Mesendoderm (in vitro differentiated cells): ENCODE measurements around the gene KCNK5.

ENCODE experiments used
- DNase-seq: peaks from one replicate; pipeline ENCODE4 v3.0.0; 2013
- H2AK5ac ChIP-seq: 2 replicates; pipeline ENCODE4 v1.6.1; 2013; ENCODE audit warnings: low read length, inconsistent platforms
- H2BK120ac ChIP-seq: 2 replicates; pipeline ENCODE4 v1.6.1; 2013; ENCODE audit warnings: low read depth, mild to moderate bottlenecking, low read length, moderate library complexity, mixed read lengths
- H2BK15ac ChIP-seq: replicated peaks from 2 replicates; pipeline ENCODE4 v1.6.1; 2013; ENCODE audit warnings: low read depth, mild to moderate bottlenecking, moderate library complexity
- H2BK5ac ChIP-seq: 2 replicates; pipeline ENCODE4 v1.6.1; 2013; ENCODE audit warnings: low read length, inconsistent platforms
- H3K18ac ChIP-seq: 2 replicates; pipeline ENCODE4 v1.6.1; 2013; ENCODE audit warnings: mild to moderate bottlenecking, low read length, mixed read lengths
- H3K23ac ChIP-seq: one replicate; pipeline ENCODE4 v1.6.1; 2013; ENCODE audit warnings: low read length
- H3K27ac ChIP-seq: 2 replicates; pipeline ENCODE4 v1.5.1; 2013; ENCODE audit warnings: low read depth, mild to moderate bottlenecking, inconsistent platforms, low read length, moderate library complexity
- H3K27me3 ChIP-seq: 2 replicates; pipeline ENCODE4 v1.6.1; 2013; ENCODE audit warnings: low read length, control low read depth, mild to moderate bottlenecking, inconsistent platforms; ENCODE audit not compliant: insufficient read depth, poor library complexity
- H3K36me3 ChIP-seq: 2 replicates; pipeline ENCODE4 v1.6.1; 2013; ENCODE audit warnings: low read length, inconsistent platforms; ENCODE audit not compliant: control insufficient read depth, insufficient read depth
- H3K4ac ChIP-seq: one replicate; pipeline ENCODE4 v1.6.1; 2013; ENCODE audit warnings: low read depth, mild to moderate bottlenecking, low read length, moderate library complexity
- H3K4me1 ChIP-seq: 2 replicates; pipeline ENCODE4 v1.6.1; 2013; ENCODE audit warnings: low read depth, low read length, inconsistent platforms; ENCODE audit not compliant: control insufficient read depth
- H3K4me2 ChIP-seq: 2 replicates; pipeline ENCODE4 v1.6.1; 2013; ENCODE audit warnings: low read length
- H3K4me3 ChIP-seq: 2 replicates; pipeline ENCODE4 v1.5.1; 2013; ENCODE audit warnings: mild to moderate bottlenecking, low read length
- H3K56ac ChIP-seq: one replicate; pipeline ENCODE4 v1.6.1; 2013; ENCODE audit warnings: low read length
- H3K79me1 ChIP-seq: 2 replicates; pipeline ENCODE4 v1.6.1; 2013; ENCODE audit warnings: low read length, inconsistent platforms
- H3K79me2 ChIP-seq: 2 replicates; pipeline ENCODE4 v1.6.1; 2013; ENCODE audit warnings: mild to moderate bottlenecking, low read length; ENCODE audit not compliant: control insufficient read depth, insufficient read depth
- H3K9ac ChIP-seq: 2 replicates; pipeline ENCODE4 v1.6.1; 2013; ENCODE audit warnings: low read length, inconsistent platforms
- H4K5ac ChIP-seq: one replicate; pipeline ENCODE4 v1.6.1; 2013; ENCODE audit warnings: low read length
- H4K8ac ChIP-seq: one replicate; pipeline ENCODE4 v1.6.1; 2013; ENCODE audit warnings: low read depth, mild to moderate bottlenecking, control low read depth, low read length, moderate library complexity
- WGBS: extraction: QIAGEN DNeasy Blood & Tissue Kit; methylation state at CpG from one replicate; pipeline ENCODE4 v1.1.7; 2013; ENCODE audit warnings: low lambda C conversion rate, missing lambda C conversion rate; ENCODE audit not compliant: insufficient coverage; ENCODE audit errors: extremely low coverage; 5-methylcytosine and 5-hydroxymethylcytosine counted together

Gene KCNK5

DNA sequence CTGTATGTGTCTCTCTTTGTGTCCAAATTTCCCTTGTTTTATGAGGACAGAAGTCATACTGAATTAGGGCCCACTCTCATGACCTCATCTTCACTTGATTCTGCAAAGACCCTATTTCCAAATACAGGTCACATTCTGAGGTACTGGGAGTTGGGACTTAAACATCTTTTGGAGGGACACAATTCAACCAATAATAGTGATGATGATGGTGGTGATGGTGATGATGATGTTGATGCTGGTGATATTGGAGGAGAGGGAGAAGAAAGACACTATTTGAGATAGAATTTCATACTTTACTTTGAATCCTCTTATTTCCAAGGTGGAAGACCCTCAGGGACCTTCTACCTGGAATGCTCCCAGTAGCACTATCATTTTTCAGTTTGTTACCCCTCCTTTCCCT lies 21.2 kb upstream of the KCNK5 start:
- H4K5ac ChIP-seq = no peak overlapping the region
- H4K8ac ChIP-seq = no peak overlapping the region
- H2AK5ac ChIP-seq = no peak overlapping the region
- no peaks in the 10 kb centered on the region for H3K4me1 ChIP-seq
- H2BK5ac ChIP-seq = no peak overlapping the region
- DNase-seq = no peak
- H3K56ac ChIP-seq = no peak overlapping the region
- no peak overlapping the region for H3K9ac ChIP-seq
- H3K4me2 ChIP-seq = no peak overlapping the region
- H3K4ac ChIP-seq = no peak overlapping the region
- H3K79me2 ChIP-seq = no peaks in the 10 kb centered on the region
- no peaks in the 10 kb centered on the region for H3K36me3 ChIP-seq
- no peak overlapping the region for H3K27ac ChIP-seq
- H2BK15ac ChIP-seq = no peak overlapping the region
- no peak overlapping the region for H2BK120ac ChIP-seq
- H3K23ac ChIP-seq = no peak overlapping the region
- H3K79me1 ChIP-seq = no peaks in the 10 kb centered on the region
- no peak overlapping the region for H3K4me3 ChIP-seq
- H3K18ac ChIP-seq = no peak overlapping the region
- H3K27me3 ChIP-seq = no peaks in the 10 kb centered on the region

DNA sequence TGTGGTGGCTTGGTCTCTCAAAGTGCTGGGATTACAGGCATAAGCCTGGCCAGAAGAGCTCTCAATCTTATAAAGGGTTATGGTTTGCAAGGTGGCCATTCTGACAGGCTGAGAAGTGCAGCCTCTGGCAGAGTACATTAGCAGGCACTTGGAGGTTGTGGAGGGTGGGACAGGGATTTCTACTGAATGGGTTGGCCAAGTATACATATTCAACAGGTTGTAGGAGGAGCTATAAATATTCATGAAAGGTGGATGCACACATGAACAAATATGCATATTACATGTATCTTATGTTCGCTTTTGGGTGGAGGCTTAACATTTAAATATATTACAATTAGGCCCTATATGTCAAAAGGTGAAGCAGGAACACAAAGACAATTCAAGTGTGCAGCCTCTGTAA lies 20.0 kb upstream of the KCNK5 start:
- Histone ChIP-seq H3K27me3 (no peaks in the 10 kb centered on the region), H3K79me2 (no peaks in the 10 kb centered on the region), H3K4me3 (no peak overlapping the region), H3K18ac (no peak overlapping the region), H3K27ac (no peak overlapping the region), H4K8ac (no peak overlapping the region), H3K36me3 (no peaks in the 10 kb centered on the region), H3K56ac (no peak overlapping the region), H2BK120ac (no peak overlapping the region), H2AK5ac (no peak overlapping the region), H2BK5ac (no peak overlapping the region), H3K9ac (no peak overlapping the region), H3K79me1 (no peaks in the 10 kb centered on the region), H3K4ac (no peak overlapping the region), H2BK15ac (no peak overlapping the region), H3K23ac (no peak overlapping the region), H4K5ac (no peak overlapping the region), H3K4me1 (no peaks in the 10 kb centered on the region), H3K4me2 (no peak overlapping the region)
- no CpG with 5 or more reads among the region's 1 CpG for WGBS
- no peak for DNase-seq

DNA sequence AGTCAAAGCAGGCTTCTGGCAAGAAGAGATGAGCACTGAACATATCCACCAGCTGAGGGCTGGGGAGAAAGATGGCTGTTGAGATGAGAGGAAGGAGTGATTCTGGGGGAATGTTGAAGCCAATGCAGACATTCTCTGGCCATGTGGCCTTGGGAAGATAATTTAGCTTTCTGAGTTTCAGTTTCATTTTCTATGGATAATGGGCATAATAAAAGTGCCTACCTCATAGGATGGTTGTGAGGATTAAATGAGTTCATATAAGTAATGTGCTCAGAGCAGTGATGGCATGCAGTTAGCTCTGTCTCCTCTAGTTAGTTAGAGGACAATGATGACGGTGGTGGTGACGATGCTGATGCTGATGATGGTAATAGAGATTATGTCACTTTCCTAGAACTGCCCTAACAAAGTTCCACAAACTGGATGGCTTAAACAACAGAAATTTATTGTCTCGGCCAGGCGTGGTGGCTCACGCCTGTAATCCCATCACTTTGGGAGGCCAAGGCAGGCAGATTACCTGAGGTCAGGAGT lies 18.5 kb upstream of the KCNK5 start:
- H3K4me1 ChIP-seq = no peaks in the 10 kb centered on the region
- no peaks in the 10 kb centered on the region for H3K36me3 ChIP-seq
- no peak overlapping the region for H3K23ac ChIP-seq
- H3K79me2 ChIP-seq = no peaks in the 10 kb centered on the region
- H3K4ac ChIP-seq = no peak overlapping the region
- H2BK15ac ChIP-seq = no peak overlapping the region
- no peak overlapping the region for H3K9ac ChIP-seq
- no peak overlapping the region for H2AK5ac ChIP-seq
- no peak overlapping the region for H3K4me2 ChIP-seq
- H3K27me3 ChIP-seq = no peaks in the 10 kb centered on the region
- no peak overlapping the region for H4K8ac ChIP-seq
- H3K56ac ChIP-seq = no peak overlapping the region
- H3K4me3 ChIP-seq = no peak overlapping the region
- no peak overlapping the region for H4K5ac ChIP-seq
- no CpG with 5 or more reads among the region's 5 CpGs for WGBS
- no peaks in the 10 kb centered on the region for H3K79me1 ChIP-seq
- no peak for DNase-seq
- no peak overlapping the region for H2BK5ac ChIP-seq
- H2BK120ac ChIP-seq = no peak overlapping the region
- H3K18ac ChIP-seq = no peak overlapping the region
- H3K27ac ChIP-seq = no peak overlapping the region

DNA sequence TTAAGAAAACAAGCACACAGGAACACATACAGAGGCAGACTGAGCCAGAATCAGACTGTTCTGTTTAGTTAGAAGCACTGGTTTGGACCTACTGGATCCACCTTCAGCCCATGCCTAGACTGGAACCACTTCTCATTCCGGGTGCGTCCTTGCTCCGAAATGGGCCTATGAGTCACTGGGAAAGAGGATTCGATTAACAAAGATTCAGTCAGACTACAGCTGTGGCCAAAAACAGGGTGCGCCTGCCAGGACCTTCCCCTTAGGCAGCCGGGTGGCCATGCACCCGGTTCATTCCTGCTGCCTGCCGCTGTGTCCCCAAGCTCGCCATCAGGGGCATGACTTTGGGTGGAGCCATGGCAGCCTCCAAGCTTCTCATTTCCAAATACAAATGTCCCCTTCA lies 14.5 kb upstream of the KCNK5 start:
- no peak overlapping the region for H3K18ac ChIP-seq
- no peak overlapping the region for H4K8ac ChIP-seq
- H3K4ac ChIP-seq = no peak overlapping the region
- H3K27me3 ChIP-seq = no peaks in the 10 kb centered on the region
- H3K79me2 ChIP-seq = no peaks in the 10 kb centered on the region
- peaks cover 2% of the 10 kb centered on the region for H3K4me1 ChIP-seq
- H3K23ac ChIP-seq = no peak overlapping the region
- no peak overlapping the region for H3K27ac ChIP-seq
- H3K4me2 ChIP-seq = no peak overlapping the region
- no peaks in the 10 kb centered on the region for H3K79me1 ChIP-seq
- no peak overlapping the region for H4K5ac ChIP-seq
- H3K4me3 ChIP-seq = no peak overlapping the region
- no peak overlapping the region for H2AK5ac ChIP-seq
- DNase-seq = no peak
- WGBS = no CpG with 5 or more reads among the region's 9 CpGs
- H2BK120ac ChIP-seq = no peak overlapping the region
- H2BK15ac ChIP-seq = no peak overlapping the region
- H3K36me3 ChIP-seq = no peaks in the 10 kb centered on the region
- H3K56ac ChIP-seq = no peak overlapping the region
- H2BK5ac ChIP-seq = no peak overlapping the region
- no peak overlapping the region for H3K9ac ChIP-seq

DNA sequence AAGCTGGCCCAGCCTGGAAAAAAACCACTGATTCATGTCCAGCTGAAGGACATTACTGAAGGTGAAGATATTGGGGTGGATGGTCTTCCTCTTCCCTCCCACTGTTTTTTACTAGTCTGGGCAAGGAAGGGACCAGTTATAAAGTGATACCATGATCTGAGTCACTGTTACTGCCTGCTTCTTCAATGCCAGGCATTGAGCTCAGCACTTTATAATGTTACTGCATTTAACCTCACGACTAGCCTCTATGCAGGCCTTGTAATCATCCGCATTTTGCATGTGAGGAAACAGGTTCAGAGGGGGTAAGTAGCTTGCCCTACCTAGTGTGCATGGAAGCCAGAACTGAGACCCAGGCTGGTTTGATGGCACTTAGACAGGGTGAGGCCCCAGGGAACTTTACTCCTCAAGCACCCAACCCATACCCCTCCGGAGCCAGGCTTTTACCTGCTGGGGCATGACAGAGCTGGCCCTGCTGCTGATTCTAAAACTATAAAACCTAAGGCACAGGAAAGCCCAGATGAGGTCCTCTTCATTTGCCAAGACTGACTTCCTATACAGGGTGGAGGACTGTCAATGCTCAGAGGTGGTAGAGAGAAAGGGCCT lies 11.0 kb upstream of the KCNK5 start:
- Histone ChIP-seq H3K27me3 (no peaks in the 10 kb centered on the region), H3K27ac (no peak overlapping the region), H3K4me2 (no peak overlapping the region), H2BK5ac (no peak overlapping the region), H3K79me2 (no peaks in the 10 kb centered on the region), H3K4me3 (no peak overlapping the region), H3K56ac (no peak overlapping the region), H3K23ac (no peak overlapping the region), H3K9ac (no peak overlapping the region), H2BK15ac (no peak overlapping the region), H3K36me3 (no peaks in the 10 kb centered on the region), H2AK5ac (no peak overlapping the region), H4K5ac (no peak overlapping the region), H3K79me1 (no peaks in the 10 kb centered on the region), H3K18ac (no peak overlapping the region), H2BK120ac (no peak overlapping the region), H3K4ac (no peak overlapping the region), H3K4me1 (peaks cover 2% of the 10 kb centered on the region), H4K8ac (no peak overlapping the region)
- no CpG with 5 or more reads among the region's 3 CpGs for WGBS
- no peak for DNase-seq

DNA sequence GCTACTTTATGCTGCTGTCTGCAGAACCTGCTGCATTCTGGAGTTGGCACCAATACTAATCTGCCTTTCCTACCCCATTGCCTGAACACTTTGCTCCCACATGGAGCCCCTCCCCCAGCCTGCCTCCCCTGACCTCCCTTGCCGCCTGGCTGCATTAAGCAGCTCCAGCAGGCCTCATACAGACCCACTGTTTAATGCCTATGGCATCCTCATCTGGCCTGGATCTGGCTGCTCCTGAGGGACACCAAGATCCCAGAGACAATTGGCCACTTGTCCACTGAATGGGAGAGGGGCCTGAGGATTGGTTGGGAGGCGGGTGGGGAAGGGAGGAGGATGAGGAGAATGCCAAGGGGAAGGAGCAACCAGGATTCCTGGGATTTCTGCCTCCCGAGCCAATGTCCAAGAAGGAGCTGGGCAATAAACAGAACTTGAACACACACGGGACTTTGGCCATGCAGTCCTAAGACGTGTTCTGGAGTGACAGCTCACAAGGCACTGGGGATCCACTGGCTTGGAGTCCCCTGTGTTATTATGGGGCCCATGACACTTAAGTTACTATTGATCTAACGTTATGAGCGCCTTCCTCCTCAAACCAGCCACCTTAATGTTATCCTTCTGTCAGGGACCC lies 10.4 kb upstream of the KCNK5 start:
- Histone ChIP-seq H3K27me3 (no peaks in the 10 kb centered on the region), H3K27ac (no peak overlapping the region), H2BK5ac (no peak overlapping the region), H3K4me1 (peaks cover 2% of the 10 kb centered on the region), H3K79me1 (no peaks in the 10 kb centered on the region), H3K4me3 (no peak overlapping the region), H2BK15ac (no peak overlapping the region), H3K36me3 (no peaks in the 10 kb centered on the region), H3K79me2 (no peaks in the 10 kb centered on the region), H3K18ac (no peak overlapping the region), H3K4me2 (no peak overlapping the region), H4K8ac (no peak overlapping the region), H3K23ac (no peak overlapping the region), H2BK120ac (no peak overlapping the region), H3K4ac (no peak overlapping the region), H3K9ac (no peak overlapping the region), H4K5ac (no peak overlapping the region), H2AK5ac (no peak overlapping the region), H3K56ac (no peak overlapping the region)
- no CpG with 5 or more reads among the region's 7 CpGs for WGBS
- DNase-seq = no peak
